ENCODE results near the gene TSSK6.

Gene TSSK6

DNA sequence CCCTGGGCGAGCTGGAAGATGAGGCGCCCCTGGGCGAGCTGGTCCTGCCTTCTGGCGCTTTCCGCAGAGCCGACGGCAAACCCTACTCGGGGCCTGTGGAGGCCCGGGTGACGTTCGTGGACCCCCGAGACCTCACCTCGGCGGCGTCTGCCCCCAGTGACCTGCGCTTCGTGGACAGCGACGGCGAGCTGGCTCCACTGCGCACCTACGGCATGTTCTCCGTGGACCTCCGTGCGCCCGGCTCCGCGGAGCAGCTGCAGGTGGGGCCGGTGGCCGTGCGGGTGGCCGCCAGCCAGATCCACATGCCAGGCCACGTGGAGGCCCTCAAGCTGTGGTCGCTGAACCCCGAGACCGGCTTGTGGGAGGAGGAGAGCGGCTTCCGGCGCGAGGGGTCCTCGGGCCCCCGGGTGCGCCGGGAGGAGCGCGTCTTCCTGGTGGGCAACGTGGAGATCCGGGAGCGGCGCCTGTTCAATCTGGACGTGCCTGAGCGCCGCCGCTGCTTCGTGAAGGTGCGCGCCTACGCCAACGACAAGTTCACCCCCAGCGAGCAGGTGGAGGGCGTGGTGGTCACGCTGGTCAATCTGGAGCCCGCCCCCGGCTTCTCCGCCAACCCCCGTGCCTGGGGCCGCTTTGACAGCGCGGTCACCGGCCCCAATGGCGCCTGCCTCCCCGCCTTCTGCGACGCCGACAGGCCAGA, 29.1 kb upstream of the TSSK6 start:
- DNase-seq, result no peak

DNA sequence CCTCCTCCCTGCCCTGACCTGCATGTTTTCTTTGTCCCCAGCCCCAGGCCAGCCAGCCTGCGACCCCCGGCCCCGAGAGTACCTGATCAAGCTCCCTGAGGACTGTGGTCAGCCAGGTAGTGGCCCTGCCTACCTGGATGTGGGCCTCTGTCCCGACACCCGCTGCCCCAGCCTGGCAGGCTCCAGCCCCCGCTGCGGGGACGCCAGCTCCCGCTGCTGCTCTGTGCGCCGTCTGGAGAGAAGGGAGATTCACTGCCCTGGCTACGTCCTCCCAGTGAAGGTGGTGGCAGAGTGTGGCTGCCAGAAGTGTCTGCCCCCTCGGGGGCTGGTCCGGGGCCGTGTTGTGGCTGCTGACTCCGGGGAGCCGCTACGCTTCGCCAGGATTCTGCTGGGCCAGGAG, 28.3 kb upstream of the TSSK6 start:
- no peak for DNase-seq

DNA sequence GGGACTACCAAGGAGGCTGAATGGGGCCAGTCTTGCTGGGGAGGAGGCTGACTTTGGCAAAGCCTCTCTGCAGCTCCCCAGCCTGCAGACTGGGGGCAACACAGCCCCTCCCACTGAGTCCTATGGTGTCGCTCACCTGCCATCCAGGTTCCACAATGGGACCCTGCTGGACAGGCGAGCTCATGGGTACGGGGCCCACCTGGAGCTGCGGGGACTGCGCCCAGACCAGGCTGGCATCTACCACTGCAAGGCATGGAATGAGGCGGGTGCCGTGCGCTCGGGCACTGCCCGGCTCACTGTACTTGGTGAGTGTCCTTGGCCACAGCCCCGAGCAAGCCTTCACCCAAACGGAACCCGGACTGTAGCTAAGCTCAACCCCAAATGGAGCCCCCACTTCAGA, 27.8 kb upstream of the TSSK6 start:
- no peak for DNase-seq

DNA sequence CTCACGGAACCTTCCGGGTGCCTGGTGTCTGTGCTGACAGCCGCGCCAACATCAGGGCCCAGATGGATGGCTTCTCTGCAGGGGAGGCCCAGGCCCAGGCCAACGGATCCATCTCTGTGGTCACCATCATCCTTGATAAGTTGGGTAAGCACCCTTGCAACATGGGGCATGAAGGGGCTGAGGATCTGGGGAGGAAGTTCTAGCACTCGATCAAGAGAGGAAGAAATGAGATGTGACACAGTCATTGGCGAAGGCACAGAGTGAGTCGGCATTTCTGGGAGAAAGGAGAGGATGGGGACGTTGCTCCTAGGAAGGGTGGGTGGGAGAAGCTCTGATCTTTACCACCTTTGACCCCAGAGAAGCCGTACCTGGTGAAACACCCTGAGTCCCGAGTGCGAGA, 27.2 kb upstream of the TSSK6 start:
- DNase-seq, result no peak

DNA sequence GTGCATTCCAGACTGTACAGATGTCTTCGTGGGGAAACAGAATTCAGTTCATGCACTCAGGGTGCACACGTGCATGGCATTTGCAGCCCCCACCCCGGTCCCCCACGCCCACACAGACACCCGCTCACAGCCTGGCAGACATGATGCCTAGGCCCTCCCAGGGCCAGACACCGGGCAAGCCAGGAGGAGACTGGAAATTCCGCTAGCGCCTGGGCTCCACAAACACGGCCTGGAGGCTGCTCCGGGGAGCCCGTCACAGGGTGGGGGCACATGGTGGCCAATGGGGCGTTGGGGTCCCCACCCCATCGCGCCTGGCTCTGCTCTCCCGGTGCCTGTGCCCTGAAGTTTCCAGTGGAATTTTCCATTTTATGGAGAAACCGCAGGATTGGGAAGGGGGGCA, 26.3 kb upstream of the TSSK6 start:
- DNase-seq, result no peak

DNA sequence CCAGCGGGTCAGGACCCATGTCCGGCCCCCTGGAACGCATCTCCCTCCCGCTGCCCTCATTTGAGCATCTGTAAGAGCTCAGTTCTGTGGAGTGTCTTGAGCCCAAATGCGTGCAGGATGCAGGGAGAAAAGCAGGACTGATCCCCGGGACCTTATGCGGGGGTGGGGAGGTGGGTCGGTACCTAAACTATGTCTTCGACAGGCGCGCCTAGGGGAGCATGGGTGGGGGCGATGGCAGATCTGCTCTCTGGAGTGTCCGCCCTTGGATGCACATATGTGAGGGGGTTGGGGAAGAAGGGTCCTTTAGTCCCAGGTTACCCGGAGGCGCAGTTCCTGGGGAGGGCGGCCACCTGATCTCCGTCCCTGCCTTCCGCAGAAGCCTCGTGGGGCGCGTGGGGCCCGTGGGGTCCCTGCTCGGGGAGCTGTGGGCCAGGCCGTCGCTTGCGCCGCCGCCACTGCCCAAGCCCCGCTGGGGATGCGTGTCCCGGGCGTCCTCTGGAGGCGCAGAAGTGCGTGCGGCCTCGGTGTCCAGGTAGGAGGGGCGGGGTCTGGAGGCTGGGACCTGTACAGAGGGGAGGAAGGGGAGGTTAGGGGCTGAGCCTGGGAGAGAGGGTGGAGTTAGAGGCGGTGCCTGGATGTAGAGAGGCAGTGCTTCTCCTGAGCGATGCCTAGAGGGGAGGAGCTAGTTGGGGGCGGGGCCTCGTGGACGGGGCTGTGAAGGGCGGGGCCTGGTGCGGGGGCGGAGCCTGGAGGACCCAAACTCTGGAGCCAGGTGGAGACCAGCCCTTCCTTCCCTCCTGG, 25.6 kb upstream of the TSSK6 start:
- no peak for DNase-seq

DNA sequence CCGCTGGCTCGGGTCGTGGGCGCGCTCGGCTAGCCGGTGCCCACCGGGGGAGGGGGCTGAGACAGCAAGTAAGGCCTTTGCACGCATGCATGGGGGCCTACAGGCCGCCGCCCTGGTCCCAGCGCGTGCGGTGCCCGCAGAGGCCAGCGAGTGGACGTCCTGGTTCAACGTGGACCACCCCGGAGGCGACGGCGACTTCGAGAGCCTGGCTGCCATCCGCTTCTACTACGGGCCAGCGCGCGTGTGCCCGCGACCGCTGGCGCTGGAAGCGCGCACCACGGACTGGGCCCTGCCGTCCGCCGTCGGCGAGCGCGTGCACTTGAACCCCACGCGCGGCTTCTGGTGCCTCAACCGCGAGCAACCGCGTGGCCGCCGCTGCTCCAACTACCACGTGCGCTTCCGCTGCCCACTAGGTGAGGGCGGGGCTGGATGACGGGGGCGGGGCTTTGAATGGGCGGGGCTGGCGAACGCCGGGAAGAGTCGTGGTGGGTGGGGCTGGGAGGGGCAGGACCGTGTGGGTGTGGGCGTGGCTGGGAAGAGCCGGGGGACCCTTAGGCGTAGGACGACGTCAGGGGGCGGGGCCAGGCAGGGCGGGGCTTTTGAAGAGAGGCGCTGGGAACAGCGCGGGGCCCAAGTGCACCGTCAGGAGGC, 24.8 kb upstream of the TSSK6 start:
- DNase-seq, result no peak

DNA sequence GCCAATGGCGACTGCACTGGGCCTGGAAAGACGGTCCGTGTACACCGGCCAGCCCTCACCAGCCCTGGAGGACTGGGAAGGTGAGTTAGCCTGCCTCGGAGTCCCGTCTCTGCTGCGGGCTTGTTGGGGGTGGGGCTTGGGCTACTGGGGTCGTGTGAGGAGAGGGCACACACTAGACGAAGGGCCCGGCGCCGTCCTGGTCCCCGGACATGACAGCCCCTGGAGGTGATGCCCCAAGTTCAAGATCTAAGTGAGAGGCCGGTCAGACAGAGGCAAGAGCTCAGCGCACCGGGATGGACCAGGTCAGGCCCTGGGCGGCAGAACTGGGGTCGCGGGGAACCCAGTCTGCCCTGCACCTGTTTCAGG, 24.3 kb upstream of the TSSK6 start:
- no peak for DNase-seq

DNA sequence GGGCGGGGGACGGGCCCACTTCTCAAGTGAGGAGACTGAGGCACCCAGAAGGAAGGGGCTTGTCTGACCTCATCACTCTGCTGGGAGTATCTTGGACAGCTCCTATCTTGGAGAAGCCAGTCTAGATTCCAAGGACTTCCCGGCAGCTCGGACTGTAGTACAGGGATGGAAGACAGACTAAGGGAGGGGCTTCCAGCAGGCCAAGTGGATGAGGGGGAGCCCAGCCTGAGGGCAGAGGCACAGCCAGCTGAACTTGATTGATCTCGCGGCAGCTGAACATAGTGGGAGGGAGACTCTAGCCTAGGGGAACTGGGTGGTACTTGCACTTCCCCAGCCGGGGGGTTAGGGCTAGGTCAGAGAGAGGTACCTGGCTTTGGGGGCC, 23.4 kb upstream of the TSSK6 start:
- DNase-seq, result no peak

DNA sequence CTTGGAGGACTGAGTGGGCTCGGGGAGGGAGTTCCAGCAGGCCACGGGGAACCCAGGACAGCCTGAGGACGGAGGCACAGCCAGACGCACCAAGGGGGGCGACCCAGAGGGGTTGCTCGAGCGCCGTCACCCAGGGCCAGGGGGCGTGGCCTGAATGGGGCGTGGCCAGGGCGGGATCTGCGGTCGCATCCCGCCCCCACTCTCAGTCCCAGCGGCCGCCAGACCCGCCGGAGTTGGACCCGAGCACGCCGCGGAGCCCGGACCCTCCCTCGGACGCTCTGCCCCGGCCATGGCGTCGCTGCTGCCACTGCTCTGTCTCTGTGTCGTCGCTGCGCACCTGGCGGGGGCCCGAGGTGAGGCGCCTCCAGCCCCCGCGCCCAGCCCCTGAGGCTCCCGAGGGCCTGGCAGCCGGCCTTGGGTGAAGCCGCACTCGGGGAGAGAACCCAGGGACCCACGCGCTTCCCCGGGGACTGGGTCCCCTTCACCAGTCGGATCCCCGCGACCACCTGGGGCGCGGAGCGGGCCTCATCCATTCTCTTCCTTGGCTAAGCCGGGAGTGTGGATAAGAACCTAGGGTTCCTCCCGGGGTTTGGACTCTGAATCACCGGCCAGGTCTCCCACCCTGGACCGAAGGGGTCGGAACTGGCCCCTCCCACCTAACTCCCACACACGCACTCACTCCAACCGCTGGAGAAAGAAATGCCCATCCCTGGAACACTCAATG, 22.9 kb upstream of the TSSK6 start, which contains the start of gene CILP2:
Gene CILP2 (plus strand): TSS at position 205 of the 724 bp plus-strand sequence. CDS start 85 bp downstream, at position 290.
- DNase-seq, result no peak

DNA sequence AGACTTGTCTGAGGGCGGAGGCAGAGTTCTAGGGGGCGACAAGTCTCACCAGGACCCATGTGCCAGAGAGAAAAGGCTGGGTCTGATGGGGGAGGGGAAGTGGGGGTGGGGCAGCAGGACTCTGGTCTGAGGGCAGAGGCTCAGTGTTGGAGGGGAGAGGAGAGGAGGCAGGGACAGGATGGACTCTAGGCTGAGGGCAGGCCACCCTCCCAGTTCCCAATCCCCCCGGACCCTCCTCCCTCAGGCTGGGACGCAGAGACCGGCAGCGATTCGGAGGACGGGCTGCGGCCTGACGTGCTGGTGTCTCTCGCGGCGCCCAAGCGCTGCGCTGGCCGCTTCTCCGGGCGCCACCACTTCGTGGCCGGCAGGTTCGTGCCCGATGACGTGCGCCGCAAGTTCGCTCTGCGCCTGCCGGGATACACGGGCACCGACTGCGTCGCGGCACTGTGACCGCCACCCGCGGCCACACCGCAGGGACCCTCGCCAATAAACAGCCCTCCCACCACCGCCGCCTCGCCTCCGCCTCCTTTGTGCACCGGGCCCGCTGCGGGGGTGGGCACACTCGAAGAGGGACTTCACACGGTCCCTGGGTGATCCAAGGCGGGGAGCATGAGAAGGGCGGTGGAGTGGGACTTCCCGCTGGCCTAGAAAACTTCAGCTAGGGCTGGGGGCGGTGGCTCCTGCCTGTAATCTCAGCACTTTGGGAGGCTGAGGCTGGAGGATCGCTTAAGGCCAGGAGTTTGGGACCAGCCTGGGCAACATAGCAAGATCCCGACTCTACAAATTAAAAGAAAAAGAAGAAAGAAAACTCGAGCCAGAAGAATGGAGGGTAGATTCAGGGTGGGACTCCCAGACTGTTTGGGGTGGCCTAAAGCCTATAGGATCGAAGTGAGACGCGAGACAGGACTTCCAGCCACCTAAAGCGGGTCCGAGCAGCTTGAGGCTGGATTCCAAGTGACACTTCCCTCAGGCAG, 22.0 kb upstream of the TSSK6 start:
- DNase-seq, result no peak

DNA sequence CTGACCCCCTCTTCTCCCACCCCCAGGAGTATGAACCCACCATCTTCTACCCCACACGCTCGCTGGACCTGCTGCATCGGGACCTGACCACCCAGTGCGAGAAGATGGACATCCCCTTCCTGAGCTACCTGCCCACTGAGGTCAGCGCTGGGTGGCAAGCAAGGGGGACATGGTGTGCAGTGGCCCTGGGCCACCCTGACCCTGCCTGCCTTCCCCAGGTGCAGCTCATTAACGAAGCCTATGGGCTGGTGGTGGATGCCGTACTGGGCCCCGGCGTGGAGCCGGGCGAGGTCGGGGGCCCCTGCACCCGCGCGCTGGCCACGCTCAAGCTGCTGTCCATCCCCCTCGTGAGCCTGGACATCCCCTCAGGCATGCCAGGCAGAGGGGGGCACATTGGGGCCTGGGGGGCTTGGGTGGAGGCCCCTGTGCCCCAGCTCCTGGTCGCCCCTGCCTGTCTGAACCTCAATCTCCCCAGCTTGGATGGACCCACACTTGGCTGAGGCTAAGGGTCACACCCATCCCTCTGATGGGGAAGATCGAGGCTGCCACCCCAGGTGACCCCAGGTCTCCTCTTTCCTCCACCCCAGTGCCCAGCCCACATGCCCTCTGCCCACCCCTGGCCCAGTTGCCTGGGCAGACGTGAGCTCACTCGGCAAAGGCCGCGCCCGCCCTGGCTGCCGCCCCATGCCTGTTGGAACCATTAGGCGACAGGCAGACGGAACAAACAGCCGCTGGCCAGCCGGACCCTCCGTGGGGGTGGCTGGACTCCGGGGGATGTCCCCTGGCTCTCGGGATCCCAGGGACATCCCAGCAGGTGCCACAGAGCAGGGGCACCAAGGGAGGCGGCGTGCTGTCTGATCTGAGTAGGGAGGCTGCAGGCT, 20.2 kb upstream of the TSSK6 start:
- no peak for DNase-seq

DNA sequence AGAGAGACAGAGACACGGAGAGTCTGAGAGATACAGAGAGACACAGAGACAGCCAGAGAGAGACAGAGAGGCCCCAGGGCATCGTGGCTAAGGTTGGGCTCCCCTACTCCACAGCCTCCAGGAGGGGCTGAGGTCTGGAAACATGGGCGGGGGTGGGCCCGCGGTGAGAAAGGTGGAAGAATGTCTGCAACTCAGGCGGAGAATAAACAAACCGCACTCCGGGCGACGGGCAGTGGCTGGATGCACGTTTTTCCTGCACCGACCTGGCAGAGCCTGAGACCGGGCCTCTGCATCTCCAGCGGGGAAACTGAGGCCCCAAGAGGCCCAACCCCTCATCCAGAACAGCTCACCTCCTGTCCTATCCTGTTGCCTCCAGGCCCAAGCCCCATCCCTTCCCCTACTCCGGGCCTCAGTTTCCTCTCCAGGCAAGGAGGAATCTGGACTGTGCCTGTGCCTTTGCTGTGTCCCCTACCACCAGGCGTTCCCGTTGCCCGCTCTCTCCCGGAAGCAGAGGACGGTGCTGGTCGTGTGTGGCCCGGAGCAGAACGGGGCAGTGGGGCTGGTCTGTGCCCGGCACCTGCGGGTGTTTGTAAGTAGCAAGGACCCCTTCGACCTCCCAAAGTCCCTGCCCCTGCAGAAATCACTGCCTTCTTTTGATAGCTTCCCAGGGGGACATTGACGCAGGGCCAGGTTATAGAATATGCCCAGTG, 19.4 kb upstream of the TSSK6 start:
- no peak for DNase-seq

DNA sequence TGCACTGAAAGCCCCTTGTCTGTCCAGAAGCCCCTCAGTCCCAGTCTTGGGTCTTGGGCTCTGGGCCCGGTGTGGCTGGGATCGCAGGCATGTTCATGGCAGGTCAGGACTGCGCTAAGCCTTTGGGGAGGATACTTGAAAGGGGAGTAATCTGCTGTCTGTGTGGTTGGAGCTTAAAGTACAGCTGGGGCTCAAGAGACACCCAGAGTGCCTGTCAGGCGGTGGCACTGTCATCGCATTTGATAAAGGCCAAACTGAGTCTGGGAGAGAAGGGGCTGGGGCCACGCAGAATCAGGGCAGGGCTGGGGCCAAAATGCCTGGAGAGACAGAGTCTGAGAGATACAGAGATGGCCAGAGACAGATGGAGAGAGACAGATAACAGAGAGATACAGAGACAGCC, 18.5 kb upstream of the TSSK6 start:
- no peak for DNase-seq

DNA sequence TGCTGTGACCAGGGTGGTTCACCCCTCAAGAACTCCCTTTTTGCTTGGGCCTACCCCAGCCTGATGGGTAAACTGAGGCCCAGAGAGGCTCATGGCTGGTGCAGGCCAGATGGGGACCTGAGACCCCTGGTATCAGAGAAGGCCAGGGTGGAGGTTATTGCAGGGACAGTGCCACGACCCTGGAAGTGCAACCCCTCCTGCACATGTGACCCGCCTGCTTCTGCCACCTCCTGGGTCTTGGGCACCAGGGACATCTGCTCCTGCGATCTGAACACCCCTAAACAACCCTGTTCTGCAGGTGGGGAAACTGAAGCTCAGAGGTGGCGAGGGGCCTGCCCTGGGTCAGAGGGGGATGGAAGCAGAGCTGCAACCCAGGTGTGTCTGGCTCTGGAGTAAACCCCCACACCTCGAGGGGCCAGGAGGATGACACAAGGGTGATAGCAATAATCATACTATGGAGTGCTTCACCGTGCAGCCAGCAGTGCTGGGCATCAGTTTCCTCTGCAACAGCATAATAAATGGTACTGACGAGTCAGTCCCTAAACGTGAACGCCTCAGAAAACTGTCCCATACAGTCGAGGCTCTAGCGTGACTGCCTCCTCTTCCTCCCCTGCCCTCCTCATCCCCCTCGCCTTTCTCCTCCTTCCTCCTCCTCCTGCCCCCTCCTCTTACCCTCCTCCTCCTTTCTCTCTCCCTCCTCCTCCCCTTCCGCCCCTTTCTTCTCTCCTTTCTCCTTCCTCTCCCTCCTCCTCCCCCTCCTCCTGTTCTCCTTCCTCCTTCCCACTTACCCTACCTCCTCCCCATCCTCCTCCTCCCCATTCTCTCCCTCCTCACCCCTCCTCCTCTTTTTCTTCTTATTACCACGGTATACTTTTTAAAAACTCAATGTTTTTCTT, 17.7 kb upstream of the TSSK6 start:
- no peak for DNase-seq

DNA sequence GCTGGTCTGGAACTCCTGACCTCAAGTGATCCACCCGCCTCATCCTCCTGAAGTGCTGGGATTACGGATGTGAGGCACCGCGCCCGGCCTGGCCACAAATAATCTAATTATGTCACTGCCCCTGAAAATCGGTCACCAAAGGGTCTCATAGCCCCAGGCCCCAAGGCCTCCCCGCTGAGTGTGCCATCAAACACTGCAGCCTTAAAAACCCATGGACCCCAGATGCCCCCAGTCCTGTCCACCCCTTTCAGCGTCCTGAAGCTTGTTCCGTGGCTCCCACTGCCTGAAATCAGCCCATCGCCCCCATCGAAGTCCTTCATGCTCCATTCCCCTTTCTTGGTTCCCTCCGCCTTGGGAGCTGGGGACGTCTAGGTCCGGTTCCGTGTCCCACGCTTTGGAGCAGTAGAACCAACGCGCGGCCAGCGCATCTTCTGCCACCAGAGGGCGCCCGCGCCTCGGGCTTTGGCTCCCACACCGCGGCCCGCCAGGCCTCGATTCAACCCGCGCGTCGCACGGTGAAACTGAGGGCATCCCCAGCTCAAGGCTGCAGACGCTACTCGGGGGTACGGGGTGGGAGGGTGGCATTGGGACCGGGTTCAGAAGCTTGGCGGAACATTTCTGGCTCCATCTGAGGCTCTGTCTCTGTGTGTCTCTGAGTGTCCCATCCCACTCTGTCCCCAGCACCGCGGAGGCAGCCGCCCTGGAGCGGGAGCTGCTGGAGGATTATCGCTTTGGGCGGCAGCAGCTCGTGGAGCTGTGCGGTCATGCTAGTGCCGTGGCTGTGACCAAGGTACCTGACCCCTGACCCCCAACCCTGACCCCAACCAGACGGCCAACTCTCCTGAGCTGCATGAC, 16.8 kb upstream of the TSSK6 start:
- DNase-seq, result no peak

DNA sequence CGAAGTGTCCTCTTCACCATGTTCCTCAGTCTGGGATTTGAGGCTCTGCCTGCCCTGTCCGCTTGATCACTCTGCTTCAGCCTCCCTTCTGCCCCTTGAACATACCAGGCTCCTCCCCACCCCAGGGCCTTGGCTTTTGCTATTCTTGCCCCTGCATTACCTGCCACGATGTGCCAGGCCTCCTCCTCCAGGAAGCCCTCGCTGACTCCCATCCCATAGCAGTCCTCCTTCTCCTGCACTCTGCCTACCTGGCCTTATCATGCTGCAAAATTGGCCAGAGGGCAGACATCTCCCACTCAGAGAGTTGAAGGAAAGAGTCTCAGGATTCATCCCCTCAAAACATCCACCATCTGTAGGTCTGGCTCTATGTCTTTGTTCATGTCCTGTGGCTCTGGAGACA, 15.5 kb upstream of the TSSK6 start:
- no peak for DNase-seq

DNA sequence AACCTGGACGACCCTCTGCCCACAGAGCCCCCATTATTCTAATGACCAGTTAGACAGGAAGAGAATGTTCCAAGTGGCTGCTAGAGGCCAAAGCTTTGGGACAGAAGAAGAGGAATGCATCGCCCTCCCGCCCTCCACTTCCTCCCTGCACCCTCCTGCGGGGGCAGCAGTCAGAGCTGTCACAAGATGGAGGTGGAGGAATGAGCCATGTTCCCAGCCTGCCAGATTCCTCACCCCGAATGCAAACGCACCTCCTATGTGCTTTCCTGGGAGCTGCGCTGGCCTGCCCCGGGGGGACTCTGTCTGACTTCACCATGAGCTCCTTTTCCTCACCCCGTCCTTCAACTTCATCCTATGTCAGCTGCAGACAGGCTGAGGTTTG, 15.1 kb upstream of the TSSK6 start:
- no peak for DNase-seq
